Colonic mucosa (tissue), 4 donors: ENCODE data around the gene SNAP29. TPM values are rescaled to one million over a fixed set of nuclear protein-coding genes. Genes with fewer than 3 reads are reported as not detected.

Source experiments
- DNase-seq: peaks from one replicate; pipeline ENCODE4 v3.0.0-alpha.2; 2020
- H3K27ac ChIP-seq: fragments of 200-600 bp; one replicate; pipeline ENCODE4 v1.8.0; 2021
- H3K27me3 ChIP-seq: fragments of 200-600 bp; one replicate; pipeline ENCODE4 v1.8.0; 2021
- H3K36me3 ChIP-seq: fragments of 200-600 bp; one replicate; pipeline ENCODE4 v1.8.0; 2021
- H3K4me1 ChIP-seq: fragments of 200-600 bp; one replicate; pipeline ENCODE4 v1.8.0; 2021; ENCODE audit warnings: mild to moderate bottlenecking
- H3K4me3 ChIP-seq: fragments of 200-600 bp; one replicate; pipeline ENCODE4 v1.8.0; 2021
- H3K9ac ChIP-seq, 2 donors: one replicate each; pipeline ENCODE4 v1.7.0; 2013; ENCODE audit warnings: control low read depth in 2 of 2, low read depth in 2 of 2, low read length in 2 of 2
- H3K9me3 ChIP-seq: fragments of 200-600 bp; one replicate; pipeline ENCODE4 v1.8.0; 2021
- intact Hi-C: fragments of 100-400 bp; cut with DNase I; formaldehyde crosslinking; loops from one replicate; pipeline ENCODE4 v1.14.1; 2022
- total RNA-seq, 2 donors: library from RNA; stranded (reverse); fragmentation: NEBNext Ultra II Directional in 1 of 2; extraction: Animal tissue kit (Norgen Biotek cat#: 25700) in 1 of 2; gene quantifications; one replicate each; pipeline ENCODE4 v1.2.1, GENCODE V29; 2021
- TF ChIP-seq, protein P1 (sequence below): fragments of 200-600 bp; IDR thresholded peaks from one replicate; pipeline ENCODE4 v1.8.0; 2022; ENCODE audit warnings: antibody characterized with exemption, mild to moderate bottlenecking
- donor health status: healthy.
- donor health status: DM: no; HTN: no; CAD: no.
- donor health status: DM: no; HTN: no; CAD: no.

Gene SNAP29
- total RNA-seq, 2 donors from 2014 or later = 25.3 to 39.0 TPM

DNA sequence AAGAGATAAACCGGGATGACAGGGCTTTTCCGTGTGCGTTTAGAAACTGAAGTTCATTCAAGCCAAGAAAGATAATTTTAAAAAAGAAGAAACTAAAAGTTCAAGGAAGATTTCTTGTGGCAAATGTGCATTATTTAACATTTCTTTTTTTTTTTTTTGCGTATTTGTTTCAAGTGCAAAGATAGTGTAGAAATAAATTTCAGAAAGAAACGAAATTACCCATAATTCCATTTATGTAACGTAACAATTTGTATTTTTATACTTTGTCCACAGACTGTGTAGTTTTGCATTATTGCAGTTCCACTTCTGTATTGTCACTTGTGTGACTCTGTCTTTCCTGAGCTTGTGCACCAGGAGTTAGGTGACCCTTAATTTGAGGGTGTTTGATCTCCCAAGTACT, 24.0 kb downstream of the SNAP29 start:
- Histone ChIP-seq H3K27me3 (no peaks in the 10 kb centered on the region), H3K9ac (no peak overlapping the region), H3K9me3 (no peaks in the 10 kb centered on the region), H3K4me1 (peaks cover 13% of the 10 kb centered on the region), H3K27ac (no peak overlapping the region), H3K4me3 (no peak overlapping the region), H3K36me3 (no peaks in the 10 kb centered on the region)
- DNase-seq = no peak
- TF ChIP-seq, protein P1, sequence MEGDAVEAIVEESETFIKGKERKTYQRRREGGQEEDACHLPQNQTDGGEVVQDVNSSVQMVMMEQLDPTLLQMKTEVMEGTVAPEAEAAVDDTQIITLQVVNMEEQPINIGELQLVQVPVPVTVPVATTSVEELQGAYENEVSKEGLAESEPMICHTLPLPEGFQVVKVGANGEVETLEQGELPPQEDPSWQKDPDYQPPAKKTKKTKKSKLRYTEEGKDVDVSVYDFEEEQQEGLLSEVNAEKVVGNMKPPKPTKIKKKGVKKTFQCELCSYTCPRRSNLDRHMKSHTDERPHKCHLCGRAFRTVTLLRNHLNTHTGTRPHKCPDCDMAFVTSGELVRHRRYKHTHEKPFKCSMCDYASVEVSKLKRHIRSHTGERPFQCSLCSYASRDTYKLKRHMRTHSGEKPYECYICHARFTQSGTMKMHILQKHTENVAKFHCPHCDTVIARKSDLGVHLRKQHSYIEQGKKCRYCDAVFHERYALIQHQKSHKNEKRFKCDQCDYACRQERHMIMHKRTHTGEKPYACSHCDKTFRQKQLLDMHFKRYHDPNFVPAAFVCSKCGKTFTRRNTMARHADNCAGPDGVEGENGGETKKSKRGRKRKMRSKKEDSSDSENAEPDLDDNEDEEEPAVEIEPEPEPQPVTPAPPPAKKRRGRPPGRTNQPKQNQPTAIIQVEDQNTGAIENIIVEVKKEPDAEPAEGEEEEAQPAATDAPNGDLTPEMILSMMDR = no peak
- intact Hi-C loops = no loop called here

DNA sequence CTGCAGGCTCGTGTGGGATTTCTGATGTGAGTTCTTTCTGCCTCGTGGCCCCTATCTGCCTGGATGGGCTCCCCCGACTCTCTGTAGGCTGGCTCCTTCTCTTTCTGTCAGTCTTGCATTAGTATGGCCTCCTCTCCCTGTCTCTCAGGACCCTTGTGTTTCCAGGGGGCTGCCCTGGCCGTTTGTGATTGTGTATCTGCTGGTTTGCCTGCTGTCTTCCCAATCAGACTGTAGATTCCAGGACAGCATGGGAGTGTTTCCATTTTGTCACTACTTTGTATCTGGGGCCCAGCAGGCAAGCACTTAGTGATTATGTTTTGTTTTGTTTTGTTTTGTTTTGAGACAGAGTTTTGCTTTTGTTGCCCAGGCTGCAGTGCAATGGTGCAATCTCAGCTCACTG, 25.6 kb downstream of the SNAP29 start:
- TF ChIP-seq, protein P1 = no peak
- H3K36me3 ChIP-seq = no peaks in the 10 kb centered on the region
- peaks cover 13% of the 10 kb centered on the region for H3K4me1 ChIP-seq
- no peak overlapping the region for H3K4me3 ChIP-seq
- no peak overlapping the region for H3K9ac ChIP-seq
- no peak overlapping the region for H3K27ac ChIP-seq
- no peak for DNase-seq
- no peaks in the 10 kb centered on the region for H3K9me3 ChIP-seq
- intact Hi-C loops = no loop called here
- no peaks in the 10 kb centered on the region for H3K27me3 ChIP-seq

DNA sequence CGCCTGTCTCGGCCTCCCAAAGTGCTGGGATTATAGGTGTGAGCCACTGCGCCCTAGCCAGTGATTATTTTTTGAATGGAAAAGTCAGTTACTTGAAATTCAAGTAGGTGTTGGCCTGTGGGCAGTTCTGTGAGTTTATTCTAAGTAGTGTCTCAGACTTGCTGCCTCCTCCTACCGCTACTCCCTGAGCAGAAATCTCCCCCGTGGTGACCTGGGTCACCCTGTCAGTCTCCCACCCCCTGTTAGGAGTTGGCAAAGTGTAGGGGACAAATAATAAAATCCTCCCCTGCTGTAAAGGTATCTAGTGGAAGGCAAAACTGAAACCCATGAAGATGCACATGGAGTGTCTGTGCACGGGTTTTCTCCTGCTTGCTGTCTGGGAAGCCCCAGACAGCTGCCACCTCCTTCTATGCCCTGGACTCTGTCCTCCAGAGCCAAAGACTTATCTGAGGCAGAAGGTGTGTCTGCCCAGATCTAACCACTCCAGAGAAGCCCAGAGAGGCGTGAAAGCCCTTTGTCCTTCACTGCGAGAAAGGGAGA, 26.3 kb downstream of the SNAP29 start:
- Histone ChIP-seq H3K27me3 (no peaks in the 10 kb centered on the region), H3K27ac (peak overlapping the region; percentile 80), H3K36me3 (no peaks in the 10 kb centered on the region), H3K4me1 (peaks cover 13% of the 10 kb centered on the region), H3K4me3 (no peak overlapping the region), H3K9ac (peak overlapping the region in 1 of 2 donors; percentile 58), H3K9me3 (no peaks in the 10 kb centered on the region)
- TF ChIP-seq, protein P1 = no peak
- no peak for DNase-seq
- intact Hi-C loops = no loop called here

DNA sequence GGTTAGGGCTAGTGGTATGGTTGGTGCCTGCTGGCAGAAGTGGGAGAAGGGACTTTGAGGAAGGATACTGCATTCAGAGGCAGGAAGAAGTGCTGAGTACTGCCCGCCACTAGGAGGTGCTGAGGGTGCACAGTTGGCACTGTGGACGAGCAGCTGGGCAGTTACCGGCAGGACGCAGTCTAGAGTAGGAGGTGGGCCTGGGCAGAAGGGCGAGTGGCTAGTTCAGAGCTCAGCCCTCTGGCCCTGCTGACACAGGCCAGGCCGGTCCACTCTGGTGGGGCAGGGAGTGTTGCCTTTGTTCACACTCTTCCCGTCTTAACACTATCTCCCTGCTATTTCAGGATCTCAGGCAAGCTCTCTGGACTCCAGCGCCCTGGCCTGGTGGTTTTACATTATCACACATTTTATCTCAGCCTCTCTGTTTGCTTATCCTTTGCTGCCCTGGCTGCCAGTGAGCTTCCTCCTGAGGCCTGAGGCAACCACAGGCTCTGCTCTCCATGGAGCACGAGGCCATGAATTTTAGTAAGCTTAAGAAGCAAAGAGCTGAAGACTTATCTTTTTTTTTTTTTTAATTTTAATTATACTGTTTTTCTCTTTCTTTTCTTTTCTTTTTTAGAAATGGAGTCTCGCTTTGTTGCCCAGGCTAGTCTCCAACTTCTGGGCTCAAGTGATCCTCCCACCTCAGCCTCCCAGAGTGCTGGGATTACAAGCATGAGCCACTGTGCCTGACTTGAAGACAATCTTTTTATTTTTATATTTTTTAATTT, 26.9 kb downstream of the SNAP29 start:
- Histone ChIP-seq H3K4me3 (no peak overlapping the region), H3K36me3 (no peaks in the 10 kb centered on the region), H3K27ac (peak overlapping the region; percentile 80), H3K4me1 (peaks cover 13% of the 10 kb centered on the region), H3K9ac (peak overlapping the region in 1 of 2 donors; percentile 58), H3K27me3 (no peaks in the 10 kb centered on the region), H3K9me3 (no peaks in the 10 kb centered on the region)
- TF ChIP-seq, protein P1 = peak; percentile 84
- intact Hi-C loops = no loop called here
- peak; percentile 92 for DNase-seq

DNA sequence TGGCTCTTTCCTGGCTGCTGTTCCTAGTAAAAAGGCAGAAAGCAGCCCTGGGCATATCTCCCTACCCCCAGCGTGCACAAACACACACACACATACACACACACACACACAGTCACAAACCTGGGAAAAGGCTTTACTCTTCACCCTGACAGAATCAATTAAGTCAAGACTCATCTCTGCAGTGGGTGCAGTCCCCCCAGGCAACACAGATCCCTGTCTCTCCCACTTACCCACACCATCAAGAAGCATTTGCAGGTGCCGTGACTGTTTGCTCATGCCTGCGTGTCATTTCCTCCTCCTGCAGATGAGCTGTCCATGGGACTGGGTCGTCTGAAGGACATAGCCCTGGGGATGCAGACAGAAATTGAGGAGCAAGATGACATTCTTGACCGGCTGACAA, 28.6 kb downstream of the SNAP29 start:
- DNase-seq = no peak
- H3K4me3 ChIP-seq = no peak overlapping the region
- TF ChIP-seq, protein P1 = no peak
- peaks cover 13% of the 10 kb centered on the region for H3K4me1 ChIP-seq
- no peaks in the 10 kb centered on the region for H3K36me3 ChIP-seq
- intact Hi-C loops = no loop called here
- H3K9ac ChIP-seq = no peak overlapping the region
- no peaks in the 10 kb centered on the region for H3K9me3 ChIP-seq
- no peaks in the 10 kb centered on the region for H3K27me3 ChIP-seq
- no peak overlapping the region for H3K27ac ChIP-seq
